ENCODE measurements around the gene CYP2R1.

- no peak for TF ChIP-seq CTCF (IDR thresholded peaks at IDR 0.05)
- no peak for TF ChIP-seq ZFX (IDR thresholded peaks at IDR 0.05; ENCODE audit: borderline replicate concordance)
These were observed 5.5 kb downstream of the CYP2R1 start for GRCh38 chr11:14886513-14886912.
